ENCODE data around the gene ACTN1. TPM values are rescaled to one million over a fixed set of nuclear protein-coding genes. Genes with fewer than 3 reads are reported as not detected.
A peak's percentile ranks its signal among the peaks of the same experiment; 100 is the strongest.

The ACTN1 gene
- total RNA-seq, 3 donors from 2014 or later (not counting 1 experiment from before 2014, with no cell fraction given), result 14.9 to 39.5 (median 19.6) TPM

DNA sequence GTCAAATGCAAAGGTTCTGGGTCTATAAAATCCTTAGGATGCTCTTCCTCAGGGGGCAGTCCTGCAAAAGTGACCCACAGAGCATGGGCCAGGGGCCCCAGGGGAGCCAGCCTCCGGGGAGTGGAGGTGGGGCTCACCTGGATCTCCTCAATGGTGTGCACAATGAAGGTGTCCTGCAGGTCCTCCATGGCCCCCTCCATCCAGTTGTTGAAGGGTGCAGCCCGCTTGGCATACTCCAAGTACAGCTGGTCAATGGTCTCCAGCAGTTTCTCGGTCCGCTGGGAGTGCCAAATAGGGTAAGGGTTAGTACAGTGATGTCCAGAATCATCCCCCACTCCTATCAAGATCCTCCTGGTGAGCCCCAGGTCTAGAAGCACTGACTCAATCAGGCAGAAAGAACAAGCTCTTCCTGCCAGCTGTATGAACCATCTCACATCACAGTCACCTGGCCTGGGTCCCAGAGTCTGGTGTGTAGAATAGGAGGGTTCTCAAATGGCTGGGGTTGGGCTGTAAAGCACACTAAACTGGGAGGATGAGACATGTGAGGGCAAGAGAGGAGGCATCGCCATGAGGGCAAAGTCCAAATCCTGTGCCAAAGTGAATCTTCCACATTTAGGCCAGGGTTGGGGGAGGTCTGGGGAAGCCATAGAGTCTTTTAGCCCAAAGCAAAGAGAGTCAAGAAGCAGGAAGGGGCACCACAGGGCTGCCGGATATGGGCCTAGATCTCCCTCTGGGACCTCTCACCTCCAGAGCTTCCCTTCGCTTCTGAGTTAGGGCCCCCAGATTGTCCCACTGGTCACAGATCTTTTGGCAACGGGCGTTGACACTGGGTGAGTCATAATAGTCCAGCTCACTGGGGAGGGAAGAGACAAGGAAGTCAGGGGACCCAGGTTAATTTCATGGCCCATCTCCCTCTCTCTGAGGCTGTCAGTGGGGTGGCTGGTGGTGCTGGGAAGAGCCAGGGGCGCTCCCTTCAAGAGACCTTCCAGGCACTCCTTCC, 94.8 kb downstream of the ACTN1 start:
- Histone ChIP-seq H3K36me3 (ENCODE audit: control insufficient read depth, insufficient read depth, low read length) (no peaks in the 10 kb centered on the region), H3K4me1 (ENCODE audit: control insufficient read depth, insufficient read depth, low read length) (no peaks in the 10 kb centered on the region), H3K27me3 (ENCODE audit: control insufficient read depth, insufficient read depth, low read length) (no peaks in the 10 kb centered on the region), H3K4me3 (ENCODE audit: low read length) (no peak overlapping the region), H3K27ac (ENCODE audit: low read length) (no peak overlapping the region), H3K9me3 (ENCODE audit: control insufficient read depth, insufficient read depth, low read length) (no peaks in the 10 kb centered on the region)
- no peak overlapping the region for H3K27ac Mint-ChIP-seq
- 92% methylated on average over 8 of the region's 10 CpGs for WGBS (ENCODE audit: insufficient coverage)
- H3K27me3 Mint-ChIP-seq (ENCODE audit: low read depth in 2 of 2), result no peaks in the 10 kb centered on the region
- H3K4me1 Mint-ChIP-seq, result no peaks in the 10 kb centered on the region
- H3K36me3 Mint-ChIP-seq, result no peaks in the 10 kb centered on the region
- TF ChIP-seq, protein P1, sequence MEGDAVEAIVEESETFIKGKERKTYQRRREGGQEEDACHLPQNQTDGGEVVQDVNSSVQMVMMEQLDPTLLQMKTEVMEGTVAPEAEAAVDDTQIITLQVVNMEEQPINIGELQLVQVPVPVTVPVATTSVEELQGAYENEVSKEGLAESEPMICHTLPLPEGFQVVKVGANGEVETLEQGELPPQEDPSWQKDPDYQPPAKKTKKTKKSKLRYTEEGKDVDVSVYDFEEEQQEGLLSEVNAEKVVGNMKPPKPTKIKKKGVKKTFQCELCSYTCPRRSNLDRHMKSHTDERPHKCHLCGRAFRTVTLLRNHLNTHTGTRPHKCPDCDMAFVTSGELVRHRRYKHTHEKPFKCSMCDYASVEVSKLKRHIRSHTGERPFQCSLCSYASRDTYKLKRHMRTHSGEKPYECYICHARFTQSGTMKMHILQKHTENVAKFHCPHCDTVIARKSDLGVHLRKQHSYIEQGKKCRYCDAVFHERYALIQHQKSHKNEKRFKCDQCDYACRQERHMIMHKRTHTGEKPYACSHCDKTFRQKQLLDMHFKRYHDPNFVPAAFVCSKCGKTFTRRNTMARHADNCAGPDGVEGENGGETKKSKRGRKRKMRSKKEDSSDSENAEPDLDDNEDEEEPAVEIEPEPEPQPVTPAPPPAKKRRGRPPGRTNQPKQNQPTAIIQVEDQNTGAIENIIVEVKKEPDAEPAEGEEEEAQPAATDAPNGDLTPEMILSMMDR (IDR thresholded peaks at IDR 0.05), result no peak
- H3K4me3 Mint-ChIP-seq, result no peak overlapping the region
- no peaks in the 10 kb centered on the region for H3K9me3 Mint-ChIP-seq
- DNase-seq (no peak), ATAC-seq (no peak)
- intact Hi-C loops (cut with micrococcal nuclease), result no loop called here

DNA sequence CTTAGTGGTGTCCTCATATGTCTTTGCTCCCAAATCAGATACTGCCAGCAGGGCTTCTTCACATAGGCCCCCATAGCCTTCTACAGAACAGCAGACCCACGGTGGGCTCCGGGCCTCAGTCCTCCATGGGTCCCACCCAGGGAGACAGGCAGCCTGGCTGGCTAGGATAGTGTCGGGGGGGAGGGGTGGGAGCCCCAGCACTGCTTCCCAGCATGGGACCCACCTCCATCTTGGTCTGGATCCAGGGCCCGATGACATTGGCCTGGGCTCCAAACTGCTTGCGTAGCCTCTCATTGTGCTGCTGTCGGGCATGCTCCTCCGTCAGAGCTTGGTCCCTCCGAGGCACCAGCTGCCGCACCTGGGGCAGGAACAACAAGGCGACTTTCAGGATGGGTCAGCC, 96.9 kb downstream of the ACTN1 start:
- no peaks in the 10 kb centered on the region for H3K27me3 ChIP-seq (ENCODE audit: control insufficient read depth, insufficient read depth, low read length)
- Mint-ChIP-seq H3K36me3 (no peaks in the 10 kb centered on the region), H3K27ac (no peak overlapping the region), H3K4me3 (no peak overlapping the region), H3K27me3 (ENCODE audit: low read depth in 2 of 2) (no peaks in the 10 kb centered on the region), H3K4me1 (peaks cover 0 to 4% of the 10 kb centered on the region in 2 donors), H3K9me3 (no peaks in the 10 kb centered on the region)
- TF ChIP-seq, protein P1 (IDR thresholded peaks at IDR 0.05), result no peak
- no peaks in the 10 kb centered on the region for H3K9me3 ChIP-seq (ENCODE audit: control insufficient read depth, insufficient read depth, low read length)
- no peak for ATAC-seq
- H3K4me3 ChIP-seq (ENCODE audit: low read length), result no peak overlapping the region
- intact Hi-C loops (cut with micrococcal nuclease), result no loop called here
- no peak for DNase-seq
- WGBS (ENCODE audit: insufficient coverage), result 95% methylated on average over 10 of the region's 10 CpGs
- no peak overlapping the region for H3K27ac ChIP-seq (ENCODE audit: low read length)
- H3K4me1 ChIP-seq (ENCODE audit: control insufficient read depth, insufficient read depth, low read length), result no peaks in the 10 kb centered on the region
- no peaks in the 10 kb centered on the region for H3K36me3 ChIP-seq (ENCODE audit: control insufficient read depth, insufficient read depth, low read length)

DNA sequence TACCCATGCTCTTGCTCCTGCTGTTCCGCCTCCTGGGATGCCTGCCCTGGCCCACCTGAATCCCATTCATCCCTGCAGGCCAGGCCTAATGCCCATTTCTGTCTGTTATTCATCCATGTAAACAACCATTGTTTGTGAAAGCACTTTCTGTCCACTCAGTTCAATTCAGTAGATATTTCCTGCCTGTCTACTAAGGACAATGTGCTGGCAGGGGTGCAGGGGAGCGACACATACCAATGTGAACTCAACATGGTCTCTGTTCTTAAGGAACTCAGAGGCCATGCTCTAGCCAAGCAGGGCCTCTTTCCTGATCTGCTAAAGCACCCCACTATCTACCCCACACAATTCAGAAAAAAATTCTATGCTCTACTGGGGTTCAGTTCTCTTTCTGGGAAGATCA, 97.7 kb downstream of the ACTN1 start:
- ATAC-seq, result no peak
- H3K4me1 Mint-ChIP-seq, result peaks cover 0 to 4% of the 10 kb centered on the region in 2 donors
- H3K36me3 Mint-ChIP-seq, result no peaks in the 10 kb centered on the region
- no peak overlapping the region for H3K4me3 Mint-ChIP-seq
- 96% methylated on average over 2 of the region's 2 CpGs for WGBS (ENCODE audit: insufficient coverage)
- H3K9me3 Mint-ChIP-seq, result no peaks in the 10 kb centered on the region
- Histone ChIP-seq H3K4me1 (ENCODE audit: control insufficient read depth, insufficient read depth, low read length) (no peaks in the 10 kb centered on the region), H3K4me3 (ENCODE audit: low read length) (no peak overlapping the region), H3K27me3 (ENCODE audit: control insufficient read depth, insufficient read depth, low read length) (no peaks in the 10 kb centered on the region), H3K36me3 (ENCODE audit: control insufficient read depth, insufficient read depth, low read length) (no peaks in the 10 kb centered on the region), H3K9me3 (ENCODE audit: control insufficient read depth, insufficient read depth, low read length) (no peaks in the 10 kb centered on the region), H3K27ac (ENCODE audit: low read length) (no peak overlapping the region)
- no peak for DNase-seq
- peak overlapping the region in 1 of 2 donors; percentile 37 for H3K27ac Mint-ChIP-seq
- TF ChIP-seq, protein P1 (IDR thresholded peaks at IDR 0.05), result no peak
- H3K27me3 Mint-ChIP-seq (ENCODE audit: low read depth in 2 of 2), result no peaks in the 10 kb centered on the region
- intact Hi-C loops (cut with micrococcal nuclease), result no loop called here
